GM19463 (cell line): Measurements from ENCODE around the gene ALX4.

ENCODE experiments used
- ATAC-seq: cut with Tn5 transposase; IDR thresholded peaks from one replicate; pipeline ENCODE4 v1.9.1; 2021; ENCODE audit warnings: mild to moderate bottlenecking, moderate library complexity; ENCODE audit not compliant: unreplicated experiment

Gene ALX4

DNA sequence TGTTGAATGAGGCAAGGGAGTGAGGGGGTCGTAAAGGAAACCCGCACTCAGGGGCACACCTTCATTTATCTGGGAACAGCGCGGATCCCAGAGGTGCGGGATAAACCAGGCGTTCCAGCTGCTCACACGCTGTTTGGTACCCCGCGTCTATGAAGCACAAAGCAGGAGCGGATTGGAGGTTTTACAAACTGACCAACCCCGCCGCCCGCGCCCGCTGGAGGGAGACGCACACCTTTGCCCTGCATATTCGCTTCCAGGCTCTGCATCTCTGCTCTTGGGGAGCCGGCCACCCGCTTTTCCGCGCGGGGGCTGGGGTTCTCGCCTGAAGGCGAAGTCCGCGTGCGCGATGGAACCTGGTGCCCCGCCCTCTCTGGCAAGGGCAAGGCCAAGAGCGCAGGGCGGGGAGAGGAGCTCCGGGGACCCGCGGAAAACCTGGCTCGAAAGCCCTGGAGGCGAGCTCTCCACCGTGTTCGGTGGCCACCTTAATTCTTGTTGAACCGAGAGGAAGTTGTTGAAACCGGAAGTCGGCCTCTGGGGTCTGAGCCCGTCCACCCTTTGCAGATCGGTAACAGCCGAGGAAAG is 6.8 kb upstream of the ALX4 start:
- ATAC-seq = no peak

- ATAC-seq = no peak
These were observed 6.2 kb upstream of the ALX4 start for GRCh38 chr11:44315947-44316658.

DNA sequence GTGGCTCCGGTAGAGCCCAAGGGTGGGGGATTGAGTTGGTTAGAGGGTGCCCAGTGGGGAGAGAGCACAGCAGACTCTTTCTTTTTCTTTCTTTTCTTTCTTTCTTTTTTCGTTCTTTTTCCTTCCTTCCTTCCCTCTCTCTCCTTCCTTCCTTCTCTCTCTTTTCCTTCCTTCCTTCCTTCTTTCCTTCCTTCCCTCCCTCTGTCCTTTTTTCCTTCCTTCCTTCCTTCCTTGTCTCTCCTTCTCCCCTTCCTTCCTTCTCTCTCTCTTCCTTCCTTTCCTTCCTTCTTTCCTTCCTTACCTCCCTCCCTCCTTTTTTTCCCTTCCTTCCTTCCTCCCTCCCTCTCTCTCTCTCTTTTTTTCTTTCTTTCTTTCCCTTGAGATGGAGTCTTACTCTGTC is 4.8 kb upstream of the ALX4 start:
- ATAC-seq = no peak

GRCh38 chr11:44313761-44314489 is 4.0 kb upstream of the ALX4 start:
- no peak for ATAC-seq

GRCh38 chr11:44312876-44313275 is 2.9 kb upstream of the ALX4 start:
- no peak for ATAC-seq

DNA sequence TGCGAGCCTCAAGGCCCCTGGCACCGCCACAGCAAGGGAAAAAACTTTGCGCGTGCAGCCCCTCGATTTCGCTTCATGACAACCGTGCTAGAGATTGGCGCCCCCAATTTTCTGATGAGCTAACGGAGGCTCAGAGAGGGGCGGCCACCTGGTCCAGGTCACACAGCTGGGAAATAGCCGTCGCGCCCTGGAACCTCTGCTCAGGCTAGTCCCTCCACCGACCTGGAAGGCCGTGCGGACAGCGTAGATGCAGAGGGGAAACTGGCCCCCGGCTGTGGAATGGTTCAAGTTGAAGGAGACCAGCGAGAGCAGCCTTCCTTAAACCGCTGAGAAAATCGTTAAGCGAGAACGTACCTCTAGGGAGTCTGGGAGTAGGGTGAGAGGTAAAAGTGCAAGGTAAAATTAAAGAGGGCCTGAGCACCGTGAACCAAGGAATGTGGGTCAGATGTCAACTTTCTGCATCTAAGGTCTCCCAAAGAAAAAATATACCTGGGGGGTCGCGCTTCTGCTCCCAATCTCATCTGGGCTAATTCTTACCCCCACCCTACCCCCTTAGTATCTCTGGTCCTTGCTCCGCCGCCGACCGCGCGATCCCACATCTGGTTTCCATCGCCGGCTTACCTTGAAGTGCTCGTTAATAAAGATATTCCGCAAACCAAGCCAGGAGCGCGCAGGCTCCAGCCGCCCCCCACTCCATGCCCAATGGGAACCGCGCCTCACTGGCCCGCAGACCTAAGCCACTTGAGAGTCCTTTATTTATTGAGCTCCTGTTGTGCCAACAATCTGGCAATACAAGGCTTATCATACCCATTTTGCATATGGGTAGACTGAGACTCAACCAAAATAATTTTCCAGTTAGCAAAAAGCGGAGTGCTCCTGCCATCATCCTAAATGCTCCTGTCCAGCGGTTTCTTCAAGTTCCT is 1.7 kb upstream of the ALX4 start:
- ATAC-seq = no peak

- no peak for ATAC-seq
These were observed 729 bp upstream of the ALX4 start for GRCh38 chr11:44310463-44311272.

- ATAC-seq = no peak
These were observed 195 bp upstream of the ALX4 start for GRCh38 chr11:44310206-44310462.

DNA sequence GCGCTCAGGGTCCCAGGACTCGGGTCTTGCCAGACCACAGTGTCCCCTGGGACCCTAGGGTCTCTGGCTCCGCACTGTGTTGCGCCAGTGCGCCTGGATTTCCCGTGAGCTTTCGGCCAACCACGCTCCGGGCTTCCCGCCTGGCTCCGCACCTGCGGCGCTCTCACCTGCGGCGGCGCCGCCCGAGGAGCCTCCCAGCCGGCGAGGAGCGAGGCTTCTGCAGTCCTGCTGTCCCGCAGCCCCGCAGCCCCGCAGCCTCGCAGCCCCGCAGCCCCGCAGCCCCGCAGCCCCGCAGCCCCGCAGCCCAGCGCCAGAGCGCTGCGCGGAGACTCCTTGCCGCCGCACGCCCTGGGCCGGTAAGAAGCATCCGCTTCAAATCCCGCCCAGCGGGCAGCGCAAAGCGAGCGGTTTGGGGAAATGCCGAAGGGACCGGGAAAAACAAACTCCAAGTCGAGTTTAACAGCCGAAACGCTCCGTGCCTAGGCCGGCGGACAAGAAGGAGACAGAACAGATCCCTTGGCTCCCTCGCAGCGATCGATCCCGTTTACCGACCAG is 939 bp downstream of the ALX4 start:
- ATAC-seq = no peak

- no peak for ATAC-seq
These were observed 1.6 kb downstream of the ALX4 start for GRCh38 chr11:44308256-44308922.

- no peak for ATAC-seq
These were observed 2.4 kb downstream of the ALX4 start for GRCh38 chr11:44307340-44308099.

- ATAC-seq = no peak
These were observed 3.1 kb downstream of the ALX4 start for GRCh38 chr11:44306918-44307244.

- no peak for ATAC-seq
These were observed 3.7 kb downstream of the ALX4 start for GRCh38 chr11:44306052-44306917.

DNA sequence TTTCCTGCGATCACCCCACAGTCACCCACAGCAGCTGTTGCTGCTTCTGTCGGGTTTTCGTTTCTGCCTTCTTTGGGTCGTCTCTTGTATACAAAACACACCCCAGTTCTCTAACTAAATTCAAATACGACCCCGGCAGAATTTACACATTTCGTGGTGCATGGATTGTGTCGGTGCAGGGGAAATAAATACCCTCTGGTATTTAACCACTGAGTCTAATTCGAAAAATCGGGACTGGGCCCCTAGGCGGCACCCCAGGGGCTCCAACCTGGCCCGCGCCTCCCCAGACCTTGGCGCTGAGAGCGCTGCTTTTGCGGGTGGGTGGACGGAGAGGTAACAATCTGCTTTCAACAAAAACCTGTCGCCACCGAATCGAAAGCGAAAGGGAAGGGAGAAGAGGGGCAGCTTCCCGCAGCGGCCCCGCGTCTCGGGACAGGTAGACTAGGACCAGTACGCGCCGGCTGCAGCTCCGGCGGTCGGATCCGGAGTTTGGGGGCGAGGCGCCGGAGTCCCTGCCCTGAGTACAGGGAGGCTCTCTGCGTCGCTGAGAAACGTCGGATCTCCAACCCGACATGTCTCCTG is 4.4 kb downstream of the ALX4 start:
- ATAC-seq = no peak

- ATAC-seq = no peak
These were observed 4.9 kb downstream of the ALX4 start for GRCh38 chr11:44305026-44305469.

GRCh38 chr11:44304091-44305025 is 5.6 kb downstream of the ALX4 start:
- ATAC-seq = no peak
